HEK293 (cell line): ENCODE results near the gene CELSR1.

Source experiments
- CTCF ChIA-PET: fragments of 350-600 bp; formaldehyde crosslinking; extraction: SDS; loops from one replicate; lab custom pipeline; 2021; ENCODE audit warnings: antibody characterized with exemption; lab: Yijun Ruan, JAX
- POLR2A ChIA-PET: fragments of 300-600 bp; formaldehyde crosslinking; extraction: SDS; loops from one replicate; lab custom pipeline; 2020; ENCODE audit warnings: antibody characterized with exemption, inconsistent platforms; lab: Yijun Ruan, JAX
- H3K27ac ChIP-seq: fragments of 200-500 bp; sonication (Bioruptor generic); 2 replicates; pipeline ENCODE4 v1.5.1; 2014; ENCODE audit warnings: low read depth, low read length, control low read depth, inconsistent platforms; ENCODE audit errors: extremely low read depth
- H3K36me3 ChIP-seq, 2 experiments: fragments of 200-500 bp in 1 of 2; sonication (Bioruptor generic) in 1 of 2; 1 replicate in 1 of 2; 2 replicates in 1 of 2; pipeline ENCODE4 v1.5.1; 2014 to 2017; ENCODE audit warnings: inconsistent platforms in 2 of 2, low read length in 2 of 2; ENCODE audit not compliant: control insufficient read depth in 2 of 2, insufficient read depth in 1 of 2
- H3K4me1 ChIP-seq: fragments of 200-500 bp; sonication (Bioruptor generic); 2 replicates; pipeline ENCODE4 v1.5.1; 2014; ENCODE audit warnings: mild to moderate bottlenecking, low read length, inconsistent platforms; ENCODE audit not compliant: control insufficient read depth, insufficient read depth
- H3K4me3 ChIP-seq: 2 replicates; pipeline ENCODE4 v1.5.1; 2011; ENCODE audit warnings: low read depth, mild to moderate bottlenecking, control low read depth, low read length, moderate library complexity
- H3K9me3 ChIP-seq: fragments of 200-500 bp; sonication (Bioruptor generic); 2 replicates; pipeline ENCODE4 v1.5.1; 2014; ENCODE audit warnings: low read depth, low read length, inconsistent platforms; ENCODE audit not compliant: control insufficient read depth, insufficient read depth
- FEZF1 ChIP-seq: fragments of 450-650 bp; formaldehyde crosslinking; IDR thresholded peaks from 2 replicates; pipeline ENCODE4 v1.5.1; 2016; ENCODE audit warnings: missing biosample characterization, missing genetic modification characterization
- HOXA7 ChIP-seq: sonication (generic); formaldehyde crosslinking; IDR thresholded peaks from 2 replicates; pipeline ENCODE4 v1.8.1; 2022; ENCODE audit warnings: missing genetic modification reagents, borderline replicate concordance
- KLF16 ChIP-seq: fragments of 450-650 bp; formaldehyde crosslinking; IDR thresholded peaks from 2 replicates; pipeline ENCODE4 v1.5.1; 2017; ENCODE audit warnings: missing biosample characterization, missing genetic modification characterization
- OSR2 ChIP-seq: fragments of 450-650 bp; formaldehyde crosslinking; IDR thresholded peaks from 2 replicates; pipeline ENCODE4 v1.5.1; 2016; ENCODE audit warnings: missing biosample characterization, missing genetic modification characterization
- PRDM6 ChIP-seq: fragments of 450-650 bp; formaldehyde crosslinking; IDR thresholded peaks from 2 replicates; pipeline ENCODE4 v1.5.1; 2017; ENCODE audit warnings: missing biosample characterization, missing genetic modification characterization
- TCF7L2 ChIP-seq: IDR thresholded peaks from 2 replicates; pipeline ENCODE4 v1.6.1; 2011; ENCODE audit warnings: low read depth, mild to moderate bottlenecking, inconsistent platforms, low read length, moderate library complexity, borderline replicate concordance
- ZBTB20 ChIP-seq: fragments of 450-650 bp; formaldehyde crosslinking; IDR thresholded peaks from 2 replicates; pipeline ENCODE4 v1.5.1; 2016; ENCODE audit warnings: missing biosample characterization, missing genetic modification characterization
- ZIC2 ChIP-seq: fragments of 450-650 bp; formaldehyde crosslinking; IDR thresholded peaks from 2 replicates; pipeline ENCODE4 v1.5.1; 2016; ENCODE audit warnings: missing biosample characterization, missing genetic modification characterization
- ZNF10 ChIP-seq: fragments of 450-650 bp; formaldehyde crosslinking; IDR thresholded peaks from 2 replicates; pipeline ENCODE4 v1.5.1; 2017; ENCODE audit warnings: missing biosample characterization, missing genetic modification characterization
- ZNF202 ChIP-seq: fragments of 450-650 bp; formaldehyde crosslinking; IDR thresholded peaks from 2 replicates; pipeline ENCODE4 v1.5.1; 2016; ENCODE audit warnings: missing biosample characterization, missing genetic modification characterization, borderline replicate concordance
- ZNF248 ChIP-seq: fragments of 450-650 bp; formaldehyde crosslinking; IDR thresholded peaks from 2 replicates; pipeline ENCODE4 v1.5.1; 2017; ENCODE audit warnings: missing biosample characterization, missing genetic modification characterization
- ZNF26 ChIP-seq: fragments of 450-650 bp; formaldehyde crosslinking; IDR thresholded peaks from 2 replicates; pipeline ENCODE4 v1.5.1; 2016; ENCODE audit warnings: missing biosample characterization, missing genetic modification characterization
- ZNF302 ChIP-seq: fragments of 450-650 bp; formaldehyde crosslinking; IDR thresholded peaks from 2 replicates; pipeline ENCODE4 v1.5.1; 2016; ENCODE audit warnings: missing biosample characterization, missing genetic modification characterization, low read depth
- ZNF311 ChIP-seq: fragments of 450-650 bp; formaldehyde crosslinking; IDR thresholded peaks from 2 replicates; pipeline ENCODE4 v1.5.1; 2017; ENCODE audit warnings: missing biosample characterization, missing genetic modification characterization, borderline replicate concordance
- ZNF324 ChIP-seq: fragments of 450-650 bp; formaldehyde crosslinking; IDR thresholded peaks from 2 replicates; pipeline ENCODE4 v1.5.1; 2016; ENCODE audit warnings: missing biosample characterization, missing genetic modification characterization
- ZNF354C ChIP-seq: fragments of 450-650 bp; formaldehyde crosslinking; IDR thresholded peaks from 2 replicates; pipeline ENCODE4 v1.5.1; 2016; ENCODE audit warnings: missing biosample characterization, missing genetic modification characterization, low read depth, borderline replicate concordance
- ZNF416 ChIP-seq: fragments of 450-650 bp; formaldehyde crosslinking; IDR thresholded peaks from 2 replicates; pipeline ENCODE4 v1.5.1; 2016; ENCODE audit warnings: missing biosample characterization, missing genetic modification characterization
- ZNF692 ChIP-seq: fragments of 450-650 bp; formaldehyde crosslinking; IDR thresholded peaks from 2 replicates; pipeline ENCODE4 v1.5.1; 2016; ENCODE audit warnings: missing biosample characterization, missing genetic modification characterization
- ZSCAN16 ChIP-seq: fragments of 450-650 bp; formaldehyde crosslinking; IDR thresholded peaks from 2 replicates; pipeline ENCODE4 v1.5.1; 2016; ENCODE audit warnings: missing biosample characterization, missing genetic modification characterization

CELSR1 gene

GRCh38 chr22:46461566-46462180, 75.7 kb downstream of the CELSR1 start (continued):
- TF ChIP-seq ZSCAN16 (tag by site-specific recombination) (no peak), KLF16 (no peak), HOXA7 (CRISPR knock-in tag) (no peak), ZNF692 (tag by site-specific recombination) (no peak)

GRCh38 chr22:46460857-46461256, 76.6 kb downstream of the CELSR1 start:
- TF ChIP-seq TCF7L2 (0 out of 2 replicates have a peak, but pooled peaks have one; percentile 28), ZNF10 (no peak), ZNF248 (tag by site-specific recombination) (no peak), ZNF324 (tag by site-specific recombination) (no peak), ZNF202 (no peak), ZNF302 (tag by site-specific recombination) (no peak), ZNF416 (no peak), ZBTB20 (tag by site-specific recombination) (peak; percentile 30; the same call in 1 of the 2 replicates), FEZF1 (tag by site-specific recombination) (peak; percentile 48), ZNF26 (tag by site-specific recombination) (no peak), PRDM6 (tag by site-specific recombination) (0 out of 2 replicates have a peak, but pooled peaks have one; percentile 18), OSR2 (tag by site-specific recombination) (peak; percentile 73), ZNF311 (tag by site-specific recombination) (no peak), ZNF354C (tag by site-specific recombination) (no peak), ZIC2 (tag by site-specific recombination) (peak; percentile 78)
- Histone ChIP-seq H3K27ac (no peak overlapping the region), H3K9me3 (no peaks in the 10 kb centered on the region), H3K36me3 (peaks cover 0 to 19% of the 10 kb centered on the region in 2 experiments; a peak in 1 of 3 replicates), H3K4me1 (no peaks in the 10 kb centered on the region), H3K4me3 (no peak overlapping the region)
- CTCF ChIA-PET, result interaction anchor here (0.8 kb wide), 1 partner anchor 22 kb away, joined by 3 read pairs; no protein-coding TSS in a partner anchor
- POLR2A ChIA-PET, result interaction anchor here (1.0 kb wide), 1 partner anchor 16 kb away, joined by 3 read pairs; no protein-coding TSS in a partner anchor
